ENCODE data around the gene SPRYD3. TPM values are rescaled to one million over a fixed set of nuclear protein-coding genes. Genes with fewer than 3 reads are reported as not detected.
"Not testable (repeated sequence)": the region's sequence is repeated elsewhere in the genome, so short reads cannot be mapped to it uniquely, and the experiment has no call there.

The SPRYD3 gene
- total and polyA plus RNA-seq, 4 donors, result 34.1 to 76.2 (median 54.3) TPM

DNA sequence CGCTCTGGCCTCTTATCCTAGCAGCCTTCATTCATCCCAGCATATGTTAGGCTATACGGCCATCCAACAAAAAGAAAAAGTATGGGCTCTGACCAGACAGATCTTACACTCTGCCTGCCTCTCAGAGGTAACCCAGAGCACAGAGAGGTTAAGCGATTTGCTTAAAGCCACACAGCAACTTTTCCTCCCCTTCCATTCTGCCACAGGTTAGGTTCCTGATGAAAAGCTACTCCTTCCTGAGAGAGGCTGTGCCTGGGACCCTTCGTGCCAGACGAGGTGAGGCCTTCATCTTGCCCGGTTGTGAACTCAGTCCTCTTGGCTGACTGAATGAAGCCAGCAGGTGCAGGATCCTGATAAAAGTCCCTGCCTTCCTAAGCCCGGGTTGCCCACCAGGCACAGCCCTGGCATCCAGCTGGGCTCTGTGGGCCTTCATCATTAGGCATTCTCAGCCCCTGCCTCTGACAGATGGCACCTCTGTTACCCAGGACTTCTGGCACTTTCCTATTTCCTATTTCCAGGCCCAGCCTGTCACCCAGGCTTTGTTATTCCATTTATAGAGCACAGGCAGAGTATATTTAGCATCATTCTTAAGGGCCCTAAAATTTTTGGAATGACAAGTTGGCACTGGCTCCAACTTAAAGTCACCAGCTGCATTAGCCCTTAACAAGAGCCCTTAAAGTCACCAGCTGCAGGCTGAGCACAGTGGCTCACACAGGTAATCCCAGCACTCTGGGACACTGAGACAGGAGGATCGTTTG lies 36.9 kb upstream of the SPRYD3 start:
- H3K27me3 ChIP-seq (ENCODE audit: control insufficient read depth, insufficient read depth, low read length), result no peaks in the 10 kb centered on the region
- no peak for DNase-seq (ENCODE audit: low read depth in 4 of 6, low spot score in 6 of 6)
- WGBS (ENCODE audit: insufficient coverage), result 72% methylated on average over 8 of the region's 8 CpGs
- H3K4me3 ChIP-seq (ENCODE audit: low read depth, low read length), result no peak overlapping the region
- H3K4me1 ChIP-seq (ENCODE audit: control insufficient read depth, insufficient read depth, low read length), result no peaks in the 10 kb centered on the region
- no peak overlapping the region for H3K27ac ChIP-seq (ENCODE audit: low read depth, low read length)
- no peaks in the 10 kb centered on the region for H3K9me3 ChIP-seq (ENCODE audit: control insufficient read depth, insufficient read depth, low read length)
- H3K36me3 ChIP-seq (ENCODE audit: control insufficient read depth, insufficient read depth, low read length), result no peaks in the 10 kb centered on the region

DNA sequence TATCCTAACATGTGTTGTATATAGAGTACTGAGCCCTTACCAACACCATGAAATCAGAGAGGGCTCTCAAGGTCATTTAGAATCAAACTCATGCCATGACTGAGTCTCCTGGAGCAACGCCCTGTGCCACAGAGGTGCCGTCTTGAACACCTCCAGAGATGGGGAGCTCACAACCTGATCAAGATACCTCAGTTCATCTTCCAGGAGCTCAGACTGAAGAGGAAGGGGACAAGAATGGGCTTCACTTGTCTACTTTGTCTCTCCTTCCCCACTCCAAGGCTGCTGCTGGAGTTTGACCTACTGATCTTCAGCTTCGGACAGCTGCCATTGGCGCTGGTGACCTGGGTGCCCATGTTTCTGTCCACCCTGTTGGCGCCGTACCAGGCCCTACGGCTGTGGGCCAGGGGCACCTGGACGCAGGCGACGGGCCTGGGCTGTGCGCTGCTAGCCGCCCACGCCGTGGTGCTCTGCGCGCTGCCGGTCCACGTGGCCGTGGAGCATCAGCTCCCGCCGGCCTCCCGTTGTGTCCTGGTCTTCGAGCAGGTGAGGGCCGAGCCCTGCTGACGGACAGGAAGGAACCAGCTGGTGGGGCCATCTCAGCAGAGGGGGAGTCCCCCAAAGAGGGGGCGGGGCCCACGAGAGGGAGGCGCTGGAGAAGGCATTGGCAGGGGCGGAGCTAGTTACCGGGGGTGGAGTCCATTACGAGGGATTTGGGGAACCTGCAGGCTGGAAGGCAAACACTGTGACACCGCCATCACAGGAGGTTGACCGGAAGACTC lies 36.1 kb upstream of the SPRYD3 start:
- no peak overlapping the region for H3K27ac ChIP-seq (ENCODE audit: low read depth, low read length)
- DNase-seq (ENCODE audit: low read depth in 4 of 6, low spot score in 6 of 6), result no peak
- H3K4me3 ChIP-seq (ENCODE audit: low read depth, low read length), result no peak overlapping the region
- H3K27me3 ChIP-seq (ENCODE audit: control insufficient read depth, insufficient read depth, low read length), result no peaks in the 10 kb centered on the region
- H3K4me1 ChIP-seq (ENCODE audit: control insufficient read depth, insufficient read depth, low read length), result no peaks in the 10 kb centered on the region
- H3K36me3 ChIP-seq (ENCODE audit: control insufficient read depth, insufficient read depth, low read length), result no peaks in the 10 kb centered on the region
- H3K9me3 ChIP-seq (ENCODE audit: control insufficient read depth, insufficient read depth, low read length), result no peaks in the 10 kb centered on the region
- 88% methylated on average over 31 of the region's 33 CpGs for WGBS (ENCODE audit: insufficient coverage)

DNA sequence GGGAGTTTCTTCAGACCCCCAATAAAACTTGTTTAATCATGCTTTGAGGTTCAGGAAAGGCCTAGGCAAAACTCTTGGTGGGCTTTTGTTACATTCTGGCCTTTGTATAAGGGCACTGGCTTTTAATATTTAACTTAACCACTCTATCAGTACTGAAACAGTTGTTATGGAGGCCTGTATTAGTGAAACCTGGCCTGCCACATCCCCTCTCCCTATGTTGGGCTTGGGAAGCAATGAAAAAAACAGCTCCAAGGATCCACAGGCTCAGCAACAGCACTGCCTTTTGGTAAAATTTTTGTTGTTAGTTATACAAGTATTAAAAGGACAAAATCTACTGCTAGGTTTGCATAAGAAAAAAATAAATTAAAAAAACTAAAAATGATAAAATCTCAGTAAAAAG lies 34.8 kb upstream of the SPRYD3 start:
- no peaks in the 10 kb centered on the region for H3K27me3 ChIP-seq (ENCODE audit: control insufficient read depth, insufficient read depth, low read length)
- no peak overlapping the region for H3K27ac ChIP-seq (ENCODE audit: low read depth, low read length)
- no peaks in the 10 kb centered on the region for H3K36me3 ChIP-seq (ENCODE audit: control insufficient read depth, insufficient read depth, low read length)
- H3K9me3 ChIP-seq (ENCODE audit: control insufficient read depth, insufficient read depth, low read length), result no peaks in the 10 kb centered on the region
- no peak overlapping the region for H3K4me3 ChIP-seq (ENCODE audit: low read depth, low read length)
- H3K4me1 ChIP-seq (ENCODE audit: control insufficient read depth, insufficient read depth, low read length), result no peaks in the 10 kb centered on the region
- DNase-seq (ENCODE audit: low read depth in 4 of 6, low spot score in 6 of 6), result no peak

DNA sequence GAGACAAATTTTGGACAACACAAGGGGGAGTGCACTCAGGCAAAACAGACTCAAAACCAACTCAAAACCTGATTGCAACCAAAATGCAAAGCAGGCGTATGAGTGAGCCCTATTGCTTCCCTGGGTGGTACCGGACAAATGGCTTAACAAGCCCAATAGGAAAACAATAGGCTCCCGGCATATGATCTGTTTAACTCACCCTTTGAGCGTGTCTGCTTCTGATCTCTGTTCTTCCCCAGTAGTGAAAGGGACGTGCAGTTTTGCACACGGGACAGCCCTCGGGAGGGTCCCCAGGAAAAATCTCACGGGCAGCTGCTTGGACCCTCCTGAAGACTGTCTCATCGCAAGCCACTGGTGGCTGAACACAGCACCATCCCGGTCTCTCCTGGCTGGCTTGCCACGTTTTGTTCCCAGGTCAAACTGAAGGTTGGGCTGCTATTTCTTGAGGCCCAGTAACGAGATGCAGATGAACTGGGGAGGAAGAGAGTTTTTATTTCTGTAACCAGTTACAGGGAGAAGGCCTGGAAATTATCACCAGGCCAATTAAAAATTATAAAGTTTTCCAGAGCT lies 34.0 kb upstream of the SPRYD3 start:
- DNase-seq (ENCODE audit: low read depth in 4 of 6, low spot score in 6 of 6), result no peak
- 36% methylated on average over 10 of the region's 12 CpGs for WGBS (ENCODE audit: insufficient coverage)
- no peak overlapping the region for H3K4me3 ChIP-seq (ENCODE audit: low read depth, low read length)
- H3K36me3 ChIP-seq (ENCODE audit: control insufficient read depth, insufficient read depth, low read length), result no peaks in the 10 kb centered on the region
- no peaks in the 10 kb centered on the region for H3K9me3 ChIP-seq (ENCODE audit: control insufficient read depth, insufficient read depth, low read length)
- H3K4me1 ChIP-seq (ENCODE audit: control insufficient read depth, insufficient read depth, low read length), result no peaks in the 10 kb centered on the region
- H3K27ac ChIP-seq (ENCODE audit: low read depth, low read length), result no peak overlapping the region
- no peaks in the 10 kb centered on the region for H3K27me3 ChIP-seq (ENCODE audit: control insufficient read depth, insufficient read depth, low read length)

DNA sequence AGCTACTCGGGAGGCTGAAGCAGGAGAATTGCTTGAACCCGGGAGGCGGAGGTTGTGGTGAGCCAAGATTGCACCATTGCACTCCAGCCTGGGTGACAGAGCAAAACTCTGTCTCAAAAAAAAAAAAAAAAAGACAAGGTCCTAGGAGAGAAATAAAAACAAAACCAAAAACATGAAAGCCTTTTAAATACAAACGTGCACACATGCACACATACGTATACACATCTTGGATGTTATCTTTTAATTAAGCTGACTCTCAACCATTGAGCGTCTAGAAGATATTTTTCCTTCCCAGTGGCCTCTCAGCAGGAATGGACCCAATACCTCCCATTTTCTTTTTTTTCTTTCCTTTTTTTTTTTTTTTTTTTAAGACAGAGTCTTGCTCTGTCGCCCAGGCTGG lies 33.2 kb upstream of the SPRYD3 start:
- 88% methylated on average over 4 of the region's 7 CpGs for WGBS (ENCODE audit: insufficient coverage)
- H3K27ac ChIP-seq (ENCODE audit: low read depth, low read length); H3K4me3 ChIP-seq (ENCODE audit: low read depth, low read length); H3K4me1 ChIP-seq (ENCODE audit: control insufficient read depth, insufficient read depth, low read length); H3K9me3 ChIP-seq (ENCODE audit: control insufficient read depth, insufficient read depth, low read length); DNase-seq (ENCODE audit: low read depth in 4 of 6, low spot score in 6 of 6); H3K36me3 ChIP-seq (ENCODE audit: control insufficient read depth, insufficient read depth, low read length); H3K27me3 ChIP-seq (ENCODE audit: control insufficient read depth, insufficient read depth, low read length): not testable (repeated sequence)

DNA sequence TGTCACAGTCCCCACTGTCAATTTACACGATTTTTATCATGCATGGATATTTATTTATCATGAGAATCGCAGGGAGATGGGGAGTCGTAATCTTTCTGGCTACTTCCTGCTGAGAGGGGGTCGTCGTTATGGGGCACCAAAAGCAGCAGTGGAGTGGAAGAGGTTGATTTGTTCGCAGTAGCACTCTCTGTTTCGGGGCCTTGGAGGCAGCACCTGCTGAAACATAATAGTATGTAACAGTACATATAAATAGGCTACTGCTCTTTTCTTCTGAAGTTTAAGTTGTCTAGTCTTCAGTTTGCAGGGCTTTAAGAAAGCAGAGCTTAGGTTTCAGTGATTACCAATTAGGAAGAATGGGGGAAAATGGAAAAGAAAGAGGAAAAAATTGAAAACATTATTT lies 27.9 kb upstream of the SPRYD3 start:
- WGBS (ENCODE audit: insufficient coverage), result no CpG with 5 or more reads among the region's 7 CpGs
- Histone ChIP-seq H3K9me3 (ENCODE audit: control insufficient read depth, insufficient read depth, low read length) (no peaks in the 10 kb centered on the region), H3K4me1 (ENCODE audit: control insufficient read depth, insufficient read depth, low read length) (no peaks in the 10 kb centered on the region), H3K4me3 (ENCODE audit: low read depth, low read length) (no peak overlapping the region), H3K36me3 (ENCODE audit: control insufficient read depth, insufficient read depth, low read length) (no peaks in the 10 kb centered on the region), H3K27ac (ENCODE audit: low read depth, low read length) (no peak overlapping the region), H3K27me3 (ENCODE audit: control insufficient read depth, insufficient read depth, low read length) (no peaks in the 10 kb centered on the region)
- DNase-seq (ENCODE audit: low read depth in 4 of 6, low spot score in 6 of 6), result no peak

DNA sequence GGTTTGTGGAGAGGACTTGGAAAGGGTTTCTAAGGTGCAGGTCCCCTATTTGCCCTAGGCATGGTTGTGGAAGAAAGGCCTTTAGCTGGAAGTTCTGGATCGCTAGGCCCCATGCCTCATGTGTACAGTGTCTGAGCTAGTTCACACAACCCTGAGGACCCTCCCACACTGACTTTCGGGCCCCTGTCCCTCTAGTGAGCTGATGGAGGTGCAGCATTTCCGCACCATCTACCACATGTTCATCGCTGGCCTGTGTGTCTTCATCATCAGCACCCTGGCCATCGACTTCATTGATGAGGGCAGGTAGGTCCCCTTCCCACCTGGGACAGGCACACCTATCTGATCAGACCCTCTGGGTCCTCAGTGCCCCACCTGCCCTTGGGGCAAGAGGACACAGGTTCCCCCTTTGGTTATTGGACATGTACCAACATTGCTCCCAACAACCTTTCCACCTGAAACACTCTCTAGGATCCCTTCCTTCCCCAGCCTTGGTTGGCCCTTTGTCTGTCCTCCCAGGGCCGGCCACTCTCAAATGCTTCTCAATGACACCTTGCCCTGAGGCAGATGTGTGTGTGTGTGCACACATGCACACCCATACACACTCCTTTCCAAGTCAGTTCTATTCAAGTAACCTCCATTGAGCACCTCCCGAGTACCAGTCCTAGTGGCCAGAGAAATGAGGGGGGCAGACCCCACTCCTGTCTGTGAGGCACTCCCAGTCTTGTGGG lies 26.7 kb upstream of the SPRYD3 start:
- WGBS (ENCODE audit: insufficient coverage), result 95% methylated on average over 4 of the region's 7 CpGs
- H3K27ac ChIP-seq (ENCODE audit: low read depth, low read length), result no peak overlapping the region

DNA sequence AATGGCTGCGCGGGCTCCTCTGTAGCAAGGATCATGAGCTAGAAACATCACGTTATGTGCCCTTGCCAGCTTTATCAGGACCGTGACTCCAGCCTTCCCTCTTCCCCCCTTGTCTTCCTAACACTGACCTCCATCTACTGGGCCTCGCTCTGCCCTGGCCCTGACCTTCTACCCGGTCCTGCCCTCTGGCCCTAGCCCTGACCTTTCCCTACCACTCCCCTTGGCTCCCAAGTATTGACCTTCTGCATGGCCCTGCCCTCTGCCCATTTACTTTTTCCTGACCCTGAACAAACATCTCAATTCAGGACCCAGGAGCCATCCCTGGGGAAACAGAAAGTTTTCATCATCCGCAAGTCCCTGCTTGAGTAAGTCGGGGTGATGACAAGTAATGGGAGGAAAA lies 26.1 kb upstream of the SPRYD3 start:
- H3K36me3 ChIP-seq (ENCODE audit: control insufficient read depth, insufficient read depth, low read length), result no peaks in the 10 kb centered on the region
- no peak overlapping the region for H3K4me3 ChIP-seq (ENCODE audit: low read depth, low read length)
- H3K4me1 ChIP-seq (ENCODE audit: control insufficient read depth, insufficient read depth, low read length), result no peaks in the 10 kb centered on the region
- no peaks in the 10 kb centered on the region for H3K27me3 ChIP-seq (ENCODE audit: control insufficient read depth, insufficient read depth, low read length)
- H3K9me3 ChIP-seq (ENCODE audit: control insufficient read depth, insufficient read depth, low read length), result no peaks in the 10 kb centered on the region
- 82% methylated on average over 6 of the region's 8 CpGs for WGBS (ENCODE audit: insufficient coverage)
- DNase-seq (ENCODE audit: low read depth in 4 of 6, low spot score in 6 of 6), result no peak
- no peak overlapping the region for H3K27ac ChIP-seq (ENCODE audit: low read depth, low read length)

More for the DNA sequence above, 26.7 kb upstream of the SPRYD3 start:
- Histone ChIP-seq H3K36me3 (ENCODE audit: control insufficient read depth, insufficient read depth, low read length) (no peaks in the 10 kb centered on the region), H3K4me1 (ENCODE audit: control insufficient read depth, insufficient read depth, low read length) (no peaks in the 10 kb centered on the region), H3K9me3 (ENCODE audit: control insufficient read depth, insufficient read depth, low read length) (no peaks in the 10 kb centered on the region), H3K27me3 (ENCODE audit: control insufficient read depth, insufficient read depth, low read length) (no peaks in the 10 kb centered on the region), H3K4me3 (ENCODE audit: low read depth, low read length) (no peak overlapping the region)
- DNase-seq (ENCODE audit: low read depth in 4 of 6, low spot score in 6 of 6), result no peak

DNA sequence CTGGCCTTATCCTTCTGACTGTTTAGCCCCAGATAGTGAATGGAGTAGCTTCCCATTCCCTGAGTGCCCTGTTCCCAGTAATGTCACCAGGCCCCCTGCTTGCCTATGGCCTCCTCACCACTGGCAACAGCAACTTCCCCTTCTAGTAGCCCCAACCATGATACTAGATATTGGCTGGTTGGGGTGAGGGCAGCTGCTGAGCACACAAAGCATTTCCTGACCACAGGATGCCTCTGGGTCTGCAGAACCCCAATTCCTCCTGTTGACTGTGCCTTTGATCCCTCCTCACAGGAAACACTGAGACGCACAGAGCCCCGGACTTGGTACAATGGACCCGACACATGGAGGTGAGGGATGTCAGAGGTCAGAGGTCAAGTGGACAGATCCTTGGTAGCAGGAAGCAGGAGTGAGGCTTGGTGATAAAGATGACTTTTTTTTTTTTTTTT lies 24.7 kb upstream of the SPRYD3 start:
- 17% methylated on average over 1 of the region's 3 CpGs for WGBS (ENCODE audit: insufficient coverage)
- H3K4me3 ChIP-seq (ENCODE audit: low read depth, low read length), result no peak overlapping the region
- H3K4me1 ChIP-seq (ENCODE audit: control insufficient read depth, insufficient read depth, low read length), result peaks cover 6% of the 10 kb centered on the region
- no peaks in the 10 kb centered on the region for H3K36me3 ChIP-seq (ENCODE audit: control insufficient read depth, insufficient read depth, low read length)
- no peak overlapping the region for H3K27ac ChIP-seq (ENCODE audit: low read depth, low read length)
- H3K27me3 ChIP-seq (ENCODE audit: control insufficient read depth, insufficient read depth, low read length), result no peaks in the 10 kb centered on the region
- no peak for DNase-seq (ENCODE audit: low read depth in 4 of 6, low spot score in 6 of 6)
- H3K9me3 ChIP-seq (ENCODE audit: control insufficient read depth, insufficient read depth, low read length), result no peaks in the 10 kb centered on the region

Measured in spinal cord (tissue), 10 donors.